A549 (cell line): ENCODE measurements around the gene BAZ1B.

ENCODE experiments used
- BHLHE40 ChIP-seq: IDR thresholded peaks from 2 replicates; pipeline ENCODE4 v1.6.1; 2012; ENCODE audit warnings: low read depth, low read length, inconsistent platforms
- CTCF ChIP-seq: fragments of >200 bp; sonication (Bioruptor Twin); formaldehyde crosslinking; IDR thresholded peaks from 3 replicates; pipeline ENCODE4 v1.5.1; 2016
- EP300 ChIP-seq, 2 experiments: fragments of >200 bp; sonication (Bioruptor Twin); formaldehyde crosslinking; IDR thresholded peaks; 2 replicates in 1 of 2; 3 replicates in 1 of 2; pipeline ENCODE4 v1.6.1; 2016 to 2017
- ESRRA ChIP-seq: fragments of 150-350 bp; IDR thresholded peaks from 2 replicates; pipeline ENCODE4 v1.6.1; 2014; ENCODE audit warnings: mild to moderate bottlenecking, low read length, borderline replicate concordance
- REST ChIP-seq: fragments of 200-600 bp; sonication (generic); IDR thresholded peaks from 2 replicates; pipeline ENCODE4 v1.6.1; 2016; ENCODE audit warnings: antibody characterized with exemption, mild to moderate bottlenecking, moderate library complexity
- TP53 ChIP-seq: fragments of 250-450 bp; sonication (Bioruptor Pico); IDR thresholded peaks from 2 replicates; pipeline ENCODE4 v1.5.0; 2021; ENCODE audit warnings: mild to moderate bottlenecking, moderate library complexity

GRCh38 chr7:73442903-73443500, 79.1 kb downstream of the BAZ1B start:
- TF ChIP-seq EP300 (IDR thresholded peaks at IDR 0.05) (no peak), TP53 (CRISPR knock-in tag) (no peak), REST (no peak), CTCF (no peak), BHLHE40 (no peak), ESRRA (no peak)
